NCI-H1694 treated with DMSO at 0.1 percent for 48 hours (cell line): Measurements from ENCODE around the gene RBMX.
"Not testable (repeated sequence)": the region's sequence is repeated elsewhere in the genome, so short reads cannot be mapped to it uniquely, and the experiment has no call there.

ENCODE experiments used
- DNase-seq: peaks from one replicate; lab custom pipeline; 2025; lab: John Stamatoyannopoulos, UW

RBMX gene

GRCh38 chrX:136878423-136878822 lies 2.1 kb downstream of the RBMX start:
- DNase-seq: no peak

DNA sequence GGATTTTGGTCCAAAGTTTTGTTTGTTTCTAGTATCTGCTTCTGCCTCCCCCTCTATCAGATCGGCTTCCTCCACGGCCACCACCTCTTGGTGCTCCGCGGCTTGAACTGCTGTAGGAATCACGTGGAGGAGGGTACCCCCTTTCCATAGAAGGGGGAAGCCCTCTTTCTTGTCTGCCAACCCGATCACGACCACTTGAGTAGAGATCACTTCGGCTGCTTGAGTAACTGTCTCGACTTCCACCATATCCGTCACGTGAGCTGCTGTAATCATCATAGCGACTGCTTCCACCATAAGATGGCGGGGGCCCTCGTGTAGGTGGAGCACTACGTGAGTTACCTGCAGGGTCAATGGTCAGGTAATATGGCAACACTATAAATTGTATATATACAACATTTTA lies 6.4 kb downstream of the RBMX start:
- DNase-seq: not testable (repeated sequence)

GRCh38 chrX:136873210-136873609 lies 7.3 kb downstream of the RBMX start:
- DNase-seq: not testable (repeated sequence)

- DNase-seq: no peak
These were observed 8.3 kb downstream of the RBMX start for GRCh38 chrX:136872091-136872700.

GRCh38 chrX:136870064-136870463 lies 10.5 kb downstream of the RBMX start:
- DNase-seq: no peak

- no peak for DNase-seq
These were observed 12.1 kb downstream of the RBMX start for GRCh38 chrX:136868283-136869055.

- no peak for DNase-seq
These were observed 13.0 kb downstream of the RBMX start for GRCh38 chrX:136867518-136867917.

- DNase-seq: no peak
These were observed 13.4 kb downstream of the RBMX start for GRCh38 chrX:136867096-136867491.

DNA sequence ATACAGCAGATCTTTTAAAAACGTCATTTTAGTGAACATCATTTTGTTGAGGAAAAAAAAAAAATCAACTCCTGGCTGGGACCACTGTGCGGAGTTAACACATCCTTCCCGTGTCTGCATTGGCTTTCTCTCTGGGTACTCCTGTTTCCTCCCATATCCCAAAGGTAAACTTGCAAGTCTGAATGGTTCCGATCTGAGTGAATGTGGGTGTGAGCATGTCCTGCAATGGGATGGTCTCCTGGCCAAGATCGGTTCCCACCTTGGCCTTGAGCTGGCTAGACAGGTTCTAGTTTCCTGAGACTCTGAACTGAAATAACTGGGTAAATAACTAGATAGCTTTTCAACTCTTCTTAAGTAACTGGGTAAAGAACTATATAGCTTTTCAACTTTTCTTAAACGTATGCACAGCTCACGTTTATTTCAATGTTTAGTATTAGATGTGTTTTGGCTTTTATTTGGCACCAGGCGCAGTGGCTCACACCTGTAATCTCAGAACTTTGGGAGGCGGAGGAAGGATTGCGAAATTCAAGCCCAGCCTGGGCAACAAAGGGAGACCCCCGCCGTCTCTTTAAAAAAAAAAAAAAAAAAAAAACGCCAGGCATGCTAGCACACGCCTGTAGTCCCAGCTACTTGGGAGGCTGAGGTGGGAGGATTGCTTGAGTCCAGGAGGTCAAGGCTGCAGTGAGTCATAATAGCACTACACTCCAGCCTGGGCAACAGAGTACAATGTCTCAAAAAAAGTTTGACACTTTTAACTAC lies 14.0 kb downstream of the RBMX start:
- no peak for DNase-seq

DNA sequence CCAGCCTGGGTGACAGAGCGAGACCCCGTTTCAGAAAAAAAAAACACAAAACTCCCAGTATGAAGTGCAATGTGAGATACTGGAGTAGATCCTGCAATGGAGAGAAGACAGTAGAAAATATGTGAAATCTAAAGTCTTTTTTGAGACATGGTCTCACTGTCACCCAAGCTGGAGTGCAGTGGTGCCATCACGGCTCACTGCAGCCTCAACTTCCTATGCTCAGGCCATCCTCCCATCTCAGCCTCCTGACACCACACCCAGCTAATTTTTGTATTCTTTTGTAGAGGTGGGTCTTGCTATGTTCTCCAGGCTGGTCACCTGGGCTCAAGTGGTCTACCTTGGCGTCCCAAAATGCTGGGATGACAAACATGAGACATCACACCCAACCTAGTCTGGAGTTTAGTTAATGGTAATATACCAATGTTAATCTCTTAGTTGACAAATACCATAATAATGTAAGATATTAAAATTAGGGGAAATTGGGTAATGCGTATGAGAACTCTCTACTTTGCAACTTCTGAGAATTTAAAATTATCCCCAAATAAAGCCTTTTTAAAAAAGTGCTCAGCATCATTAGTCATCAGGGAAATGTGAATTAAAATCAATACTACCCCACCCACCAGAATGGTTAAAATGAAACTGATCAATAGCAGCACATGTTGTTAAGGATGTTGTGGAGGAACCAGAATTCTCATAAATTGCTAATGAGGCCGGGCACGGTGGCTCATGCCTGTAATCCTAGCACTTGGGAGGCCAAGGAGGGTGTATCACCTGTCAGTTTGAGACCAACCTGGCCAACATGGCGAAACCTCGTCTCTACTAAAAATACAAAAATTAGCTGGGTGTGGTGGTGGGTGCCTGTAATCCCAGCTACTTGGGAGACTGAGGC lies 15.0 kb downstream of the RBMX start:
- no peak for DNase-seq

GRCh38 chrX:136863826-136864225 lies 16.7 kb downstream of the RBMX start:
- no peak for DNase-seq

- no peak for DNase-seq
These were observed 18.0 kb downstream of the RBMX start for GRCh38 chrX:136862546-136862945.

GRCh38 chrX:136861877-136862276 lies 18.6 kb downstream of the RBMX start:
- no peak for DNase-seq

DNA sequence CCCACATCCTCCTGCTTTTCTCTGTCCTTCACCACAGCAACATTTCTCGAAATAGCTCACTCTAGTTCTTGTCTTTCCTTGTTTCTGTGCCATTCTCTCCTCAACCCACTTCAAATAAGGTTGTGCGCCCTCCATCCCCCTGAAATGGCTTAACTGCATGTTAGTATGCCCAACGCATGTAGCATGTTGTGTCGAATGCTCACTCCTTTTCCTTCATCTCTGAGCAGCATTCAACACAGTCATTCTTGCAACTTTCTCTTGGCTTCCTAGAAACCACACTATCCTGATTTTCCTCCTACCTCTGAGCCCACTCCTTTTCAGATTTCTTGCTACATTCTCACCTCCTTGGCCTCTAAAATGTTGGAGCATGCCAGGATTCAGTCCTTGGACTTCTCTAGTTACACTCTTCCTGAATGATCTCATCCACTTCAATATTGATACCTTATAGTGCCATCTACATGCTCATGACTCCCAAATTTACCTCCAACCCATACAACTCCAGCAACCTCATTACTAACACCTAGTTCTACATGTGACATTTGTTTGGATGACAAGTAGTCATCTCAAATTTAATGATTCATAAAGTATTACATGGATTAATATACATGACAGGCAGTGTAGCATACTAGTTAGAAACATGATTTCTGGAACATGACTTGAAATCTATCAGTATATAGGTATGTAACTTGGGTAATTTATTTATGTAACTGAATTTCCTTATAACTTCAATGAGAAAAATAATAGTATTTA lies 22.3 kb downstream of the RBMX start:
- no peak for DNase-seq

- DNase-seq: no peak
These were observed 24.0 kb downstream of the RBMX start for GRCh38 chrX:136856551-136856950.

- no peak for DNase-seq
These were observed 24.5 kb downstream of the RBMX start for GRCh38 chrX:136856050-136856449.

- no peak for DNase-seq
These were observed 29.0 kb downstream of the RBMX start for GRCh38 chrX:136851526-136851925.

DNA sequence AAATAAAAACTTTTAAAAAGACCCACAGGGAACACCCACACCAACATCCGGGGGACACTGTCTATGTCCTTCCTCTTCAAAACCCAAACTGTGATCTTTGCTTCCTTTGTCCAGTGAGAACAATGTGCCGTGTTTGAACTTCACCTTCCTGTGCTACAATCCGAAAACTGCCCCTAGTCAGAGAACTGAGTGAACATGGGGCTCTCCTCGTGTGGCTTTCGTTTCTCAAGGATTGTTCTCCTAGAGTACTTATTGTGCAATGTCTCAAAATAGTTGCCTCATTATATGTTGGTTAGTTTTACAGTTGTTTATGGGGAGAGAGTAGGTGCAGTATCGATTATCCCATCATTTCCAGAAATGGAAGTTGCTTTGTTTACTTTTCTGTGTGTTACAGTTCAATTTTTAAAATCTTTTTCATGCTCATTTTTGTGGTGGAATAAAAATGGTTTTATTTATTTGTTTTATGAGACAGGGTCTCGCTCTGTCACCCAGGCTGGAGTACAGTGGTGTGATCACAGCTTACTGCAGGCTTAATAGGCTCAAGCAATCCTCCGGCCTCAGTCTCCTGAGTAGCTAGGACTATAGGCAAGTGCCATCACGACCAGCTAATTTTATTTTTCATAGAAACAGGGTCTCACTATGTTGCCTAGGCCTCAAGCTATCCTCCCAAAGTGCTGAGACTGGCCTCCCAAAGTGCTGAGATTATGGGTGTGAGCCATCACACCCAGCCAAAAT lies 29.9 kb downstream of the RBMX start:
- DNase-seq: no peak

- no peak for DNase-seq
These were observed 31.1 kb downstream of the RBMX start for GRCh38 chrX:136849395-136849794.

DNA sequence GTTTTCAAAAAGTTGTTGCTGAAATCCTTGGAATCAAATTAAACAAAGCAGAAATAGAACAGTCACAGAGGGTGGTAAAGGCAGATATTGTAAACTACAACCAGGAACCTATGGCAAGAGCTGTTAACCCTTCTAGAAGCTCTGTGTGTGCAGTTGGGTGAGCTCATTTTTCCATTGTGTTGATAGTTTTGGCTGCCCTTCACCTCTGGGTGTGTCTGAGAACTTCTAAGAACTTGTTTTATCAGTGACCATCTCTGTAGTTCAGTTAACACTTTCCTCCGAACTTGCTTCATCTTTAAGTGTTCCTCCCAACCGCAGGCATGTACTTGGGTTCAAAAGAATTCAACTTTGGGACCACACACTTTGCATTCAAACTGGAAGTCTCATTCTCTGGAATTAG lies 32.7 kb downstream of the RBMX start:
- DNase-seq: no peak

DNA sequence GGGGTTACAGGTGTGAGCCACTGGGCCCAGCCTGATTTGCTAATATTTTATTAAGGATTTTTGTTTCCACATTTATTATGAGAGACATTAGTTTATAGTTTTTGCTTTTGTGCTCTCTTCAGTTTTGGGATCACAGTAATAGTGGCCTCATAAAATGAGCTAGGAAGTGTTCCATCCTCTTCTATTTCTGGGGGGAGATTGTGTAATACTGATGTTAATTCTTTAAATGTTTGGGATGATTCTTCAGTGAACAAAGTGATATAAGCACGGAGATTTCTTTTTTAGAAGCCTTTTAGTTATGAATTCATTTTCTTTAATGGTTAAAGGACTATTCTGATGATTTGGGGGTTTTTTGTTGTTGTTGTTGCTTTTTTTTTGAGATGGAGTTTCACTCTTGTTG lies 41.3 kb downstream of the RBMX start:
- no peak for DNase-seq
